GM23338 (cell line): ENCODE measurements around the gene TARS2. TPM values are rescaled to one million over a fixed set of nuclear protein-coding genes. Genes with fewer than 3 reads are reported as not detected.

Source experiments
- ATAC-seq: fragments of 200-7000 bp; cut with Tn5 transposase; 3 replicates; pipeline ENCODE4 v1.9.1; 2020
- DNase-seq: peaks from one replicate; pipeline ENCODE4 v3.0.0-alpha.2; 2015; ENCODE audit warnings: low spot score
- H2AFZ ChIP-seq: fragments of 200-600 bp; sonication (generic); 2 replicates; pipeline ENCODE4 v1.8.0; 2016; ENCODE audit warnings: antibody characterized with exemption, mild to moderate bottlenecking, moderate library complexity
- H3F3A ChIP-seq: fragments of 200-600 bp; sonication (generic); replicated peaks from 2 replicates; pipeline ENCODE4 v1.8.0; 2017; ENCODE audit warnings: antibody characterized with exemption, mixed run types, low read depth
- H3K27ac ChIP-seq: fragments of 200-600 bp; sonication (generic); 2 replicates; pipeline ENCODE4 v1.6.1; 2016; ENCODE audit warnings: low read depth
- H3K27me3 ChIP-seq: fragments of 200-600 bp; sonication (generic); 2 replicates; pipeline ENCODE4 v1.8.0; 2016; ENCODE audit warnings: mild to moderate bottlenecking, mixed run types, moderate library complexity; ENCODE audit not compliant: insufficient read depth
- H3K36me3 ChIP-seq: fragments of 200-600 bp; sonication (generic); 2 replicates; pipeline ENCODE4 v1.8.0; 2016; ENCODE audit warnings: mild to moderate bottlenecking; ENCODE audit not compliant: insufficient read depth
- H3K4me1 ChIP-seq: fragments of 200-600 bp; sonication (generic); 2 replicates; pipeline ENCODE4 v1.8.0; 2016; ENCODE audit warnings: mild to moderate bottlenecking, moderate library complexity; ENCODE audit not compliant: insufficient read depth
- H3K4me2 ChIP-seq: fragments of 200-600 bp; sonication (generic); 2 replicates; pipeline ENCODE4 v1.7.1; 2017; ENCODE audit warnings: mixed run types
- H3K4me3 ChIP-seq: fragments of 200-600 bp; sonication (generic); 2 replicates; pipeline ENCODE4 v1.6.1; 2016; ENCODE audit warnings: mixed run types
- H3K79me2 ChIP-seq: fragments of 200-600 bp; sonication (generic); replicated peaks from 2 replicates; pipeline ENCODE4 v1.8.0; 2017; ENCODE audit warnings: mild to moderate bottlenecking; ENCODE audit not compliant: insufficient read depth
- H3K9me2 ChIP-seq: fragments of 200-600 bp; sonication (generic); 2 replicates; pipeline ENCODE4 v1.8.0; 2017; ENCODE audit not compliant: insufficient read depth
- H4K20me1 ChIP-seq: fragments of 200-600 bp; sonication (generic); replicated peaks from 2 replicates; pipeline ENCODE4 v1.8.0; 2017; ENCODE audit warnings: mild to moderate bottlenecking; ENCODE audit not compliant: insufficient read depth
- H3K27ac Mint-ChIP-seq: 2 replicates; pipeline ENCODE4 v1.8.0; 2020; ENCODE audit warnings: inconsistent platforms, mild to moderate bottlenecking, moderate library complexity, mixed read lengths
- H3K27me3 Mint-ChIP-seq: 3 replicates; pipeline ENCODE4 v1.8.0; 2022; ENCODE audit warnings: low read depth, mild to moderate bottlenecking, moderate library complexity, mixed read lengths, inconsistent platforms; ENCODE audit not compliant: insufficient read depth, poor library complexity
- H3K36me3 Mint-ChIP-seq: 3 replicates; pipeline ENCODE4 v1.8.0; 2021; ENCODE audit warnings: low read depth, mild to moderate bottlenecking, inconsistent platforms, moderate library complexity, mixed read lengths
- H3K4me1 Mint-ChIP-seq: 3 replicates; pipeline ENCODE4 v1.8.0; 2020; ENCODE audit warnings: mild to moderate bottlenecking, inconsistent platforms, mixed read lengths
- H3K4me3 Mint-ChIP-seq: 3 replicates; pipeline ENCODE4 v1.8.0; 2021; ENCODE audit warnings: moderate library complexity, mild to moderate bottlenecking, inconsistent platforms, mixed read lengths
- H3K9me3 Mint-ChIP-seq: 3 replicates; pipeline ENCODE4 v1.8.0; 2020; ENCODE audit warnings: moderate library complexity, mild to moderate bottlenecking, inconsistent platforms, mixed read lengths
- CREB1 ChIP-seq: fragments of 250-450 bp; sonication (Bioruptor Pico); IDR thresholded peaks from 2 replicates; pipeline ENCODE4 v1.5.0; 2020; ENCODE audit warnings: low read depth, mild to moderate bottlenecking, moderate library complexity
- CTCF ChIP-seq, 2 experiments: fragments of 200-600 bp in 1 of 2; sonication (generic) in 1 of 2; conservative IDR thresholded peaks; 2 replicates each; pipeline versions ENCODE4 v1.5.1 to v1.6.1; 2016 to 2017; ENCODE audit warnings: antibody characterized with exemption in 2 of 2, low read depth in 2 of 2, mild to moderate bottlenecking in 2 of 2, moderate library complexity in 1 of 2
- EZH2 ChIP-seq: fragments of 200-600 bp; sonication (generic); IDR thresholded peaks from one replicate; pipeline ENCODE4 v1.8.0; 2017; ENCODE audit warnings: antibody characterized with exemption, mild to moderate bottlenecking, low read depth; ENCODE audit not compliant: unreplicated experiment
- JUNB ChIP-seq: IDR thresholded peaks from one replicate; pipeline ENCODE4 v1.6.1; 2016; ENCODE audit warnings: antibody characterized with exemption; ENCODE audit not compliant: unreplicated experiment
- POLR2AphosphoS5 ChIP-seq: IDR thresholded peaks from 2 replicates; pipeline ENCODE4 v1.6.1; 2016; ENCODE audit warnings: antibody characterized with exemption, low read depth
- STAT1 ChIP-seq: IDR thresholded peaks from one replicate; pipeline ENCODE4 v1.6.1; 2016; ENCODE audit warnings: antibody characterized with exemption; ENCODE audit not compliant: unreplicated experiment
- ZNF114 ChIP-seq: fragments of 250-450 bp; sonication (Bioruptor Pico); IDR thresholded peaks from 2 replicates; pipeline ENCODE4 v1.5.0; 2020; ENCODE audit warnings: mild to moderate bottlenecking, moderate library complexity
- polyA plus RNA-seq: library from polyadenylated mRNA; unstranded; fragments of >200 nt; fragmentation: Nextera tagmentation; extraction: Ambion mirVana; gene quantifications from 2 replicates; pipeline ENCODE4 v1.2.1, GENCODE V29; 2016
- total RNA-seq: library from RNA; depleted of rRNA; stranded (reverse); fragments of >200 nt; shearing (Covaris generic); gene quantifications from 2 replicates; pipeline ENCODE4 v1.2.3, GENCODE V29; 2014
- TF ChIP-seq, protein P1 (sequence below): IDR thresholded peaks from one replicate; pipeline ENCODE4 v1.6.1; 2018; ENCODE audit warnings: antibody characterized with exemption; ENCODE audit not compliant: unreplicated experiment

TARS2 gene
- total and polyA plus RNA-seq, 2 experiments from 2014 or later, result 19.5 to 28.4 TPM

- no peaks in the 10 kb centered on the region for H3K79me2 ChIP-seq
- TF ChIP-seq CREB1 (CRISPR knock-in tag), result no peak
- peak in 1 of 2 experiments; percentile 46; a peak in 3 of 4 replicates for TF ChIP-seq CTCF (conservative IDR thresholded peaks at IDR 0.05; ENCODE audit: low read depth in 2 of 2)
- peak overlapping the region; percentile 81 for H3K4me3 ChIP-seq
- H3K27ac ChIP-seq, result no peak overlapping the region
- H3K36me3 ChIP-seq, result no peaks in the 10 kb centered on the region
- H3K4me2 ChIP-seq, result peak overlapping the region; percentile 91
- no peaks in the 10 kb centered on the region for H3K9me2 ChIP-seq
- no peaks in the 10 kb centered on the region for H4K20me1 ChIP-seq
- peak overlapping the region; percentile 42; the same call in 1 of the 2 replicates for H3K27ac Mint-ChIP-seq
- H3K4me1 ChIP-seq, result peaks cover 7% of the 10 kb centered on the region; the same call in 1 of the 2 replicates
- no peaks in the 10 kb centered on the region; the same call in 2 of the 3 replicates for H3K9me3 Mint-ChIP-seq
- ATAC-seq (no peak), DNase-seq (peak; percentile 19)
- H3K27me3 Mint-ChIP-seq, result peaks cover 20% of the 10 kb centered on the region
- H3K4me3 Mint-ChIP-seq, result peak overlapping the region; percentile 91
- peak overlapping the region; percentile 93 for H2AFZ ChIP-seq
- H3K36me3 Mint-ChIP-seq, result peaks cover 5% of the 10 kb centered on the region; the same call in 1 of the 3 replicates
- no peaks in the 10 kb centered on the region for H3K27me3 ChIP-seq
- H3K4me1 Mint-ChIP-seq, result peaks cover 8% of the 10 kb centered on the region
- H3F3A ChIP-seq, result 0 out of 2 replicates have a peak, but pooled peaks cover 17% of the 10 kb centered on the region
These were observed 29.4 kb downstream of the TARS2 start for GRCh38 chr1:150516616-150517015.

DNA sequence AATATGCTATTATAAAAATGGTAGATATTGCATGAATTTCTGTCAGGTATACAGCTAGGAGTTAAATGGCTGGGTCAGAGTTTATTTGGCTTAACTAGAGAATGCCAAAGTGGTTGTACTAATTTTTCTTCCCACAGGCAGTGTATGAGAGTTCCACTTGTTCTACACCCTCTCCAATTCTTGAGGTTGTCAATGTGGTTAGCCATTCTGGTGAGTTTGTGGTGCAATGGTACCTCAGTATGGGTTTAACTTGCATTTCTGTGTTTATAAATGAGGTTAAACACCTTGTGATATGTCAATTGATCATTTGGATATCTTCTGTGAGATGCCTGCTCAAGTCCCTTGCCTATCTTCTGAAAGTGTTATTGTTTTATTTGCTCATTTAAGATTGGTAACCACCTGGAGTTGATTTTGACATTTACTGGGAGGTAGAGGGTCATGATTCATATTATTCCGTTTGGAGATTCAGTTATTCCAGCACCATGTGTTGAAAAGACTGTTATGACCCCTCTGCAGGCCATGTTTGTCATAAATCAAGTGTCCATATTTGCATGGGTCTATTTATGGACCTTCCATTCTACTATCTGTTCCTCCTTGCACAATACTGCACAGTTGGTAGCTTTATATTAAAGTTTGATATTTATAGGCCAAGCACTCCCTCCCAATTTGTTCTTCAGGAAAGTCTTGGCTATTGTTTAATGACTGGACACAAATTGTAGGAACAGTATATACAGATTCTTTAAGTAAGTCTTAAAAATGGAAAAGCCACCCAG is 34.2 kb downstream of the TARS2 start:
- Mint-ChIP-seq H3K9me3 (no peaks in the 10 kb centered on the region), H3K27me3 (peaks cover 3% of the 10 kb centered on the region), H3K4me1 (peaks cover 5% of the 10 kb centered on the region), H3K27ac (no peak overlapping the region), H3K36me3 (no peaks in the 10 kb centered on the region), H3K4me3 (no peak overlapping the region)
- Histone ChIP-seq H4K20me1 (no peaks in the 10 kb centered on the region), H3K27ac (no peak overlapping the region), H3K79me2 (no peaks in the 10 kb centered on the region), H3K36me3 (no peaks in the 10 kb centered on the region), H3F3A (0 out of 2 replicates have a peak, but pooled peaks cover 10% of the 10 kb centered on the region), H3K9me2 (no peaks in the 10 kb centered on the region), H3K4me1 (peaks cover 5% of the 10 kb centered on the region; the same call in 1 of the 2 replicates), H3K27me3 (no peaks in the 10 kb centered on the region), H2AFZ (no peak overlapping the region), H3K4me2 (no peak overlapping the region), H3K4me3 (no peak overlapping the region)
- TF ChIP-seq, protein P1, sequence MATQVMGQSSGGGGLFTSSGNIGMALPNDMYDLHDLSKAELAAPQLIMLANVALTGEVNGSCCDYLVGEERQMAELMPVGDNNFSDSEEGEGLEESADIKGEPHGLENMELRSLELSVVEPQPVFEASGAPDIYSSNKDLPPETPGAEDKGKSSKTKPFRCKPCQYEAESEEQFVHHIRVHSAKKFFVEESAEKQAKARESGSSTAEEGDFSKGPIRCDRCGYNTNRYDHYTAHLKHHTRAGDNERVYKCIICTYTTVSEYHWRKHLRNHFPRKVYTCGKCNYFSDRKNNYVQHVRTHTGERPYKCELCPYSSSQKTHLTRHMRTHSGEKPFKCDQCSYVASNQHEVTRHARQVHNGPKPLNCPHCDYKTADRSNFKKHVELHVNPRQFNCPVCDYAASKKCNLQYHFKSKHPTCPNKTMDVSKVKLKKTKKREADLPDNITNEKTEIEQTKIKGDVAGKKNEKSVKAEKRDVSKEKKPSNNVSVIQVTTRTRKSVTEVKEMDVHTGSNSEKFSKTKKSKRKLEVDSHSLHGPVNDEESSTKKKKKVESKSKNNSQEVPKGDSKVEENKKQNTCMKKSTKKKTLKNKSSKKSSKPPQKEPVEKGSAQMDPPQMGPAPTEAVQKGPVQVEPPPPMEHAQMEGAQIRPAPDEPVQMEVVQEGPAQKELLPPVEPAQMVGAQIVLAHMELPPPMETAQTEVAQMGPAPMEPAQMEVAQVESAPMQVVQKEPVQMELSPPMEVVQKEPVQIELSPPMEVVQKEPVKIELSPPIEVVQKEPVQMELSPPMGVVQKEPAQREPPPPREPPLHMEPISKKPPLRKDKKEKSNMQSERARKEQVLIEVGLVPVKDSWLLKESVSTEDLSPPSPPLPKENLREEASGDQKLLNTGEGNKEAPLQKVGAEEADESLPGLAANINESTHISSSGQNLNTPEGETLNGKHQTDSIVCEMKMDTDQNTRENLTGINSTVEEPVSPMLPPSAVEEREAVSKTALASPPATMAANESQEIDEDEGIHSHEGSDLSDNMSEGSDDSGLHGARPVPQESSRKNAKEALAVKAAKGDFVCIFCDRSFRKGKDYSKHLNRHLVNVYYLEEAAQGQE, result no peak
- TF ChIP-seq STAT1 (no peak), JUNB (no peak), CREB1 (CRISPR knock-in tag) (no peak), EZH2 (no peak), POLR2AphosphoS5 (no peak), ZNF114 (CRISPR knock-in tag) (no peak)
- ATAC-seq (no peak), DNase-seq (no peak)
